Brain microvascular endothelial cell (primary cell): ENCODE data around the gene ATP6V0D1.
A peak's percentile ranks its signal among the peaks of the same experiment; 100 is the strongest.

Experiments
- DNase-seq: peaks from one replicate; pipeline ENCODE4 v3.0.0-alpha.2; 2020
- H3K27ac ChIP-seq: fragments of 250-450 bp; sonication (Bioruptor Pico); 2 replicates; pipeline ENCODE4 v1.5.1; 2020; ENCODE audit warnings: mild to moderate bottlenecking, moderate library complexity
- H3K27me3 ChIP-seq: fragments of 250-450 bp; sonication (Bioruptor Pico); replicated peaks from 2 replicates; pipeline ENCODE4 v1.5.1; 2020; ENCODE audit warnings: mild to moderate bottlenecking
- H3K36me3 ChIP-seq: fragments of 250-450 bp; sonication (Bioruptor Pico); replicated peaks from 2 replicates; pipeline ENCODE4 v1.5.1; 2020; ENCODE audit warnings: mild to moderate bottlenecking
- H3K4me3 ChIP-seq: 2 replicates; pipeline ENCODE4 v1.5.1; 2011; ENCODE audit warnings: low read depth, mild to moderate bottlenecking, control low read depth, low read length, moderate library complexity
- in situ Hi-C: cut with HindIII; loops from 2 replicates; pipeline ENCODE4 v1.10.0; 2017; ENCODE audit warnings: low sequenced_read_pairs, low pct_ligation_motif_present
- TF ChIP-seq, protein P1 (sequence below): IDR thresholded peaks from 2 replicates; pipeline ENCODE4 v1.5.1; 2011; ENCODE audit warnings: low read depth, mild to moderate bottlenecking, moderate library complexity, low read length, control low read depth, inconsistent platforms; ENCODE audit errors: missing control alignments

ATP6V0D1 gene

DNA sequence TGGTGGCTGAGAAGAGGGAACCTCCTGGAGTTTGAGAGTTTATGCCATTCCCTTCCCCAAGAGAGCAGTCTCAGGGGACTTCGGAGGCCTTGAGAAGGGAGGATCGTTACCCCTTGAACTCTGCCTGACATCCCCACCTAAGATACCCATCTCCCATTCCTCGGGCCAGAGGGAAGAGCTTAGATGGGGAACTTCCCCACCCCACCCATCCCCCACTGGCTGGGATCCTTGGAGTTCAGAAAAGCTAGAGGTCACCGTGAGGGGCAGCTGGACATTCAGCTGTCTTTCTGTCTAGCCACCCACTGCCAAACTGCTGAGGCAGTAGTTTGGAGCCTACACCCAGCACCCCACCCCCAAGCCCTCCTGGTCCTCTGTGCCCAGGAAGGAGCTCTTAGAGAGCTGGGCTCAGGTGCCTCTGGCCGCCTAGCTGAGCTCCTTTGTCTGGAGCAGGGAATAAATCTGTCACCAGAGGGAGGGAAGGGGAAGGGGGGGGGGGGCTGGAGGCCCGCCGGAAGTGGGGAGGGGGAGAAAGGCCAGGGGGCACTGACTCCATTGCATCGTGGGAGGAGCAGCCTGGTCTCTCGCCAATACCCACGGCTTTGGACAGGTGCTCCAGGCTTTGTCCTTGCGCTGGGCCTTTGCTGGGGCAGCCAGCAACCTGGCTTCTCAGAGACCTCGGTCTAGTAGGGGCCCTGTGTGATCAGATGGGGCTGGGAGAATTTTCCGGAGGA, 49.0 kb downstream of the ATP6V0D1 start:
- H3K27ac ChIP-seq, result no peak overlapping the region
- peaks cover under 1% of the 10 kb centered on the region for H3K36me3 ChIP-seq
- peaks cover 17% of the 10 kb centered on the region for H3K27me3 ChIP-seq
- in situ Hi-C loops, result no loop called here
- TF ChIP-seq, protein P1, sequence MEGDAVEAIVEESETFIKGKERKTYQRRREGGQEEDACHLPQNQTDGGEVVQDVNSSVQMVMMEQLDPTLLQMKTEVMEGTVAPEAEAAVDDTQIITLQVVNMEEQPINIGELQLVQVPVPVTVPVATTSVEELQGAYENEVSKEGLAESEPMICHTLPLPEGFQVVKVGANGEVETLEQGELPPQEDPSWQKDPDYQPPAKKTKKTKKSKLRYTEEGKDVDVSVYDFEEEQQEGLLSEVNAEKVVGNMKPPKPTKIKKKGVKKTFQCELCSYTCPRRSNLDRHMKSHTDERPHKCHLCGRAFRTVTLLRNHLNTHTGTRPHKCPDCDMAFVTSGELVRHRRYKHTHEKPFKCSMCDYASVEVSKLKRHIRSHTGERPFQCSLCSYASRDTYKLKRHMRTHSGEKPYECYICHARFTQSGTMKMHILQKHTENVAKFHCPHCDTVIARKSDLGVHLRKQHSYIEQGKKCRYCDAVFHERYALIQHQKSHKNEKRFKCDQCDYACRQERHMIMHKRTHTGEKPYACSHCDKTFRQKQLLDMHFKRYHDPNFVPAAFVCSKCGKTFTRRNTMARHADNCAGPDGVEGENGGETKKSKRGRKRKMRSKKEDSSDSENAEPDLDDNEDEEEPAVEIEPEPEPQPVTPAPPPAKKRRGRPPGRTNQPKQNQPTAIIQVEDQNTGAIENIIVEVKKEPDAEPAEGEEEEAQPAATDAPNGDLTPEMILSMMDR, result no peak
- H3K4me3 ChIP-seq, result no peak overlapping the region
- no peak for DNase-seq

DNA sequence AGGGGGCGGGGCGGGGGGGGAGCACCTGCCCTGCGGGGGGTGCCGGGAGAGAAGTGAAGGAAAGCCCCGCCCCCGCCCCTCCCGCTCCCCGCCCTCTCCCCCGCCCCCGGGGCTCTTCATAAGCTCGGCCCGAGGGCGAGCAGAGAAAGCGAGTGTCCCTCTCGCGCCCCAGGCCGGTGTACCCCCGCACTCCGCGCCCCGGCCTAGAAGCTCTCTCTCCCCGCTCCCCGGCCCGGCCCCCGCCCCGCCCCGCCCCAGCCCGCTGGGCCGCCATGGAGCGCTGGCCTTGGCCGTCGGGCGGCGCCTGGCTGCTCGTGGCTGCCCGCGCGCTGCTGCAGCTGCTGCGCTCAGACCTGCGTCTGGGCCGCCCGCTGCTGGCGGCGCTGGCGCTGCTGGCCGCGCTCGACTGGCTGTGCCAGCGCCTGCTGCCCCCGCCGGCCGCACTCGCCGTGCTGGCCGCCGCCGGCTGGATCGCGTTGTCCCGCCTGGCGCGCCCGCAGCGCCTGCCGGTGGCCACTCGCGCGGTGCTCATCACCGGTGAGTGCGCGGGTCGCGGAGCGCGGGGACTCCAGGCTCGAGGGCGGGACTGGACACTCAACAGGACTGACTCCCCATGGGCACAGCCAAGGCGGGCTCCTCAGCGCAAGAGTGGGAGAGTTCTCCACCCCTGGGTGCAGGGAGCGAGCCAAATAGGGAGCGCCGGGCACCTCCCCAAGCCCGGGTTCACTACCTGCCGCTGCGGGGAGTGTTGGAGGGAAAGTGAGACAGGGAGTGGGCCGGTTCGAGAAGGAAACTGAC, 49.8 kb downstream of the ATP6V0D1 start, which contains the start of gene HSD11B2:
HSD11B2 (plus strand) TSS at position 145 of the 798 bp plus-strand sequence; CDS start at position 273, 128 bp downstream.
- in situ Hi-C loops, result no loop called here
- Histone ChIP-seq H3K27ac (no peak within 1 kb of the TSS), H3K27me3 (peaks cover 19% of the 10 kb centered on the region), H3K36me3 (no peaks in the 10 kb centered on the region), H3K4me3 (peak within 1 kb of the TSS; percentile 29)
- no peak for DNase-seq
- TF ChIP-seq, protein P1, result no peak

DNA sequence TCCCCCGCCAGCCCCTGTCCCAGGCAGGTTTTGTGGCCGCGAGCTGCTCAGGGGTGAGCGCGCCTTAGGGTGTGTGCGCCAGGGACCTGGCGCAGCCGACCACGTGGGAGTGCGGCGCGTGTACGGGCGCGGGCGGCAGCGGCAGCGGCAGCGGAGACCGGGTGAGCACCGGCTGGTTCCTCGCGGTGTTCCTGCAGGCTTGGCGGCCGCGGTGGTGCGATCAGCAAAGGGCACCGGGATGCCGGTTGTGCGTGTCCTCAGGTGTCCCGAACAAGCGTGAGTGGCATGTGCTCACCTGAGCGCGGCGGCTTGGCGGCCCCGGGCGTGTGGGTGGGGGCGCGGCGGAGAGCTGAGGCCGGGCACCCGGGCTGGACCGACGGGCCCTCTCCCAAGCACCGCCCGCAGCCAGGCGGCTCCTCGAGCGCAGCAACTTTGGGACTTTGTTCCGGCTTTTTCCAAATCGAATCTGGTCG, 50.4 kb downstream of the ATP6V0D1 start:
- in situ Hi-C loops, result no loop called here
- peak overlapping the region; percentile 29 for H3K4me3 ChIP-seq
- H3K36me3 ChIP-seq, result no peaks in the 10 kb centered on the region
- no peak overlapping the region for H3K27ac ChIP-seq
- DNase-seq, result no peak
- TF ChIP-seq, protein P1, result no peak
- peaks cover 23% of the 10 kb centered on the region for H3K27me3 ChIP-seq

DNA sequence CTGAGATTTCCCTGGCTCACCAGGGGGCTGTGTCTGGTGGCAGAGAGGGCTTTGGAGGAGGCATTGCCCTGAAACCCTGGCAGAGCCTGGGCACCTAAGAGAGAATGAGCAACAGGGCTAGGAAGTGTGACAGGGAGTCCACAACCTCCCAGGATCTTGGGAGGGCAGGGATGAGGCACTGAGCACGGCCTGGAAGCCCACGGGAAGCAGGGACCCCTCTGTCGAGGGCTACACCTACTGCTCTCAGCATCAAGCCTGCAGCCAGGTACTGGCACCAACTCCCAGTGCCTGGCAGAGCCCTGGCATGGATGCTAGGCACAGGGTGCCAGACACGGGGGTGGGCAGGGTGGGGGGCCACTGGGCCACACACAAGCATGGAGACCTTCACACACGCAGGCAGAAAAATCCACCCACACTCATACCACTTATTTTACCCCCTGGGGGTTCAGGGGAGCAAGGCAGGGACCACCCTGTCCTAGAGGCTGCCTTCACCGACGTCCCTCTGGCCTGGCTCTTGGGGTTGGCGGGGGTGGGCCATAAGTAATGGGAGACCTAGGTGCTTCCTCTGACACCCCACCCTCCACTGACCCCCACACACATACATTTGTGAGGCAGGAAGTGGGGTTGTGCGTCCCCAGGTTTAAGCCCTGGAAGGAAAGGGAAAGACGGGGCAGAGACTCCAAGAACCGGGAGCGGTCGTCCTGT, 51.0 kb downstream of the ATP6V0D1 start:
- TF ChIP-seq, protein P1, result no peak
- Histone ChIP-seq H3K27ac (no peak overlapping the region), H3K36me3 (no peaks in the 10 kb centered on the region), H3K27me3 (peaks cover 29% of the 10 kb centered on the region), H3K4me3 (no peak overlapping the region)
- DNase-seq, result no peak
- in situ Hi-C loops, result no loop called here

DNA sequence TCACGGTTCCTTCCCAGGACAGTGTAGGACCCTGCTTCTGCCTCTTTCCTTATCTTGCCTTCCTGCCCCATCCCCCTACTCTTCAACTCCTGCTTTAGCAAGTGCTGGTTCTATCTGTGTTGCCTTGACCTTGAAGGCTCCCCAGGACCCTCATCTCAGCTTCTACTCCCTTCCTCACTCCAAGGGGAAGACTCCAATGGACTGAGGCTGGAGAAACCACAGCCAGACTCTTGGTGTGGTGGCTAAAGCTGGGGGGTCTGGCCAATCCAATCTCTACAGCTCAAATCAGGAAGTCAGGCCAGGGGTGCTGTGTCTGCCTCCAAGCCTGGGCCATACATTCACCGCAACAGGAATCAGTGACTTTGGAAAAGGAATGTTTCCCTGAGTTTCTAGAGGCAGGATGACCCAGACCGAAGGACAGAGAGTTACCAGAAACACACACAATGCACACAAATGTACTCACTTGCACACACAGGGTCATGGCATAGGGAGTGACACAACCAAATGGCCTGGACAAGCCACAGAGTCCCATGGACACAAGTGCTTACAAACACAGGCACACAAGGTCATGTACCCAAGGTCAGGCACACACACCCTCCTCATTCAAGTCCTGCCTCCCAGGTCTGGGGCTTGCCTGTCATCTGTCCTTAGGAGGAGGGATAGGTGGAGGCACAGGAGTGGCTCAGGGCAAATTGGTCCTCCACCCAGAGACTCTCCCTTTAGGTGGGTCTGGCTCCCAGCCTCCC, 51.7 kb downstream of the ATP6V0D1 start:
- Histone ChIP-seq H3K27ac (no peak overlapping the region), H3K4me3 (no peak overlapping the region), H3K27me3 (peaks cover 33% of the 10 kb centered on the region), H3K36me3 (no peaks in the 10 kb centered on the region)
- TF ChIP-seq, protein P1, result no peak
- in situ Hi-C loops, result no loop called here
- no peak for DNase-seq
